D721Med (cell line): Measurements from ENCODE around the gene LILRB5.

Experiments used
- DNase-seq: peaks from one replicate; pipeline ENCODE4 v3.0.0; 2011; ENCODE audit warnings: low spot score; ENCODE audit not compliant: insufficient read length
- FAIRE-seq: peaks from 2 replicates; lab custom pipeline; 2011; peaks lifted over from hg19 to GRCh38; lab: Jason Lieb, UNC
- CTCF ChIP-seq: IDR thresholded peaks from 2 replicates; pipeline ENCODE4 v1.5.1; 2012; ENCODE audit warnings: mild to moderate bottlenecking, control low read depth; ENCODE audit not compliant: insufficient read depth; ENCODE audit errors: missing control alignments

Gene LILRB5

GRCh38 chr19:54201172-54201701 is 55.8 kb downstream of the LILRB5 start:
- TF ChIP-seq CTCF = no peak
- FAIRE-seq (no peak), DNase-seq (no peak)
